ENCODE measurements around the gene RPL35. TPM values are rescaled to one million over a fixed set of nuclear protein-coding genes. Genes with fewer than 3 reads are reported as not detected.

RPL35 gene
- polyA plus RNA-seq, 1 of the 3 experiments (the other 2 are of a cell fraction): 5,348 TPM

DNA sequence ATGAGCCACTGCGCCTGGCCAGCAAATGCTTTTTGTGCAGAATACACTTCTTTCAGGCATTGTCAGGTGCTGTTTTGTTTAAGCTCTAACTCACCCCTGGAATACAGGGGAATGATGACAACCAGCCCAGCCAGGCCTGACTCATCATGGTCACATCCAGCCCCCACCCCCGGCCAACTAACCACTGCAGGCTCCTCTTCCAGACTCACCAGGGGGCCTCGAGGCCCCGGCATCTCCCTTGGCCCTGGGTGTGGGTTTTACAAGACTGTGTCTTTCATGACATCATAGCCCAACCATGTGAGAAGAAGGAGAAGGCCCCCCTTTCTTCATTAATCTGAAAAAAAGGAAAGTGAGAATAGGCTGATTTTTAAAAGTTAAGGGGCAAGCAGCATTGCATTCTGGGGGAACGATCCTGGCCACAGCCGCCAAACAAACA is 49.3 kb downstream of the RPL35 start:
- no peak overlapping the region for H3K4me3 ChIP-seq (ENCODE audit: low read depth in 2 of 2, low read length in 1 of 2)
- WGBS (ENCODE audit: low lambda C conversion rate): 28% methylated on average over 6 of the region's 6 CpGs
- peak overlapping the region in 1 of 2 experiments; percentile 72; a peak in 2 of 4 replicates for H3K27ac ChIP-seq (ENCODE audit: low read depth in 2 of 2, low read length in 1 of 2)
- peak overlapping the region; percentile 6; the same call in 1 of the 2 replicates for H3K9ac ChIP-seq
- no peaks in the 10 kb centered on the region for H3K36me3 ChIP-seq (replicated peaks in 1 of 2; ENCODE audit: control insufficient read depth in 1 of 2, insufficient read depth in 2 of 2, low read length in 1 of 2)
- no peak overlapping the region for H2AFZ ChIP-seq (ENCODE audit: low read depth)
- H3K4me2 ChIP-seq: peak overlapping the region; percentile 55; the same call in 1 of the 2 replicates
- POLR2A ChIA-PET: no interaction called here
- H3K27me3 ChIP-seq (ENCODE audit: insufficient read depth): no peaks in the 10 kb centered on the region
- H4K20me1 ChIP-seq (ENCODE audit: insufficient read depth): no peaks in the 10 kb centered on the region
- no peaks in the 10 kb centered on the region for H3K9me2 ChIP-seq
- CTCF ChIA-PET: interaction anchor here (0.9 to 3.3 kb wide), 5 partner anchors 35 to 41 kb away, joined by 3 to 22 read pairs (median 9); partner anchors contain the start of genes NR6A1, OLFML2A and WDR38
- no peaks in the 10 kb centered on the region for H3K79me2 ChIP-seq (ENCODE audit: insufficient read depth)
- H3F3A ChIP-seq (replicated peaks; ENCODE audit: insufficient read depth): peaks cover 24% of the 10 kb centered on the region
- H3K9me3 ChIP-seq: no peaks in the 10 kb centered on the region
- peaks cover 0 to 25% of the 10 kb centered on the region in 2 experiments; a peak in 3 of 4 replicates for H3K4me1 ChIP-seq (ENCODE audit: control insufficient read depth in 1 of 2, insufficient read depth in 2 of 2, low read depth in 1 of 2, low read length in 1 of 2)
- DNase-seq: peak; percentile 51
- TF ChIP-seq MXI1 (IDR thresholded peaks at IDR 0.05; ENCODE audit: low read depth, low read length) (no peak), FOXJ3 (CRISPR knock-in tag; IDR thresholded peaks at IDR 0.05) (no peak), MEF2A (IDR thresholded peaks at IDR 0.05; ENCODE audit: borderline replicate concordance, low read depth) (peak; percentile 69; the same call in 1 of the 2 replicates), EP300 (IDR thresholded peaks at IDR 0.05; ENCODE audit: borderline replicate concordance in 1 of 2, low read depth in 1 of 2, low read length in 1 of 2) (peak in 1 of 2 experiments; percentile 82; a peak in 2 of 4 replicates), TEAD4 (IDR thresholded peaks at IDR 0.05; ENCODE audit: borderline replicate concordance, insufficient read depth) (peak; percentile 69), EZH2phosphoT487 (IDR thresholded peaks at IDR 0.05; ENCODE audit: borderline replicate concordance, low read depth) (no peak), ELF1 (IDR thresholded peaks at IDR 0.05) (no peak), NFIC (IDR thresholded peaks at IDR 0.05; ENCODE audit: borderline replicate concordance) (peak; percentile 88), POLR2AphosphoS5 (IDR thresholded peaks at IDR 0.05; ENCODE audit: low read depth, low read length) (peak; percentile 44; the same call in 1 of the 2 replicates), FOSL2 (IDR thresholded peaks at IDR 0.05; ENCODE audit: borderline replicate concordance, low read depth) (peak; percentile 97), RCOR1 (IDR thresholded peaks at IDR 0.05; ENCODE audit: low read length) (no peak), CHD2 (IDR thresholded peaks at IDR 0.05; ENCODE audit: low read length, partially characterized antibody) (no peak), SMC3 (IDR thresholded peaks at IDR 0.05; ENCODE audit: low read depth, low read length) (no peak), GABPA (IDR thresholded peaks at IDR 0.05; ENCODE audit: low read depth) (no peak), RFX5 (IDR thresholded peaks at IDR 0.05; ENCODE audit: low read length) (no peak), TCF12 (IDR thresholded peaks at IDR 0.05) (peak; percentile 92), TAF1 (IDR thresholded peaks at IDR 0.05; ENCODE audit: borderline replicate concordance, low read depth, low read length) (no peak), NRF1 (IDR thresholded peaks at IDR 0.05; ENCODE audit: low read depth, low read length) (no peak), RXRA (IDR thresholded peaks at IDR 0.05; ENCODE audit: borderline replicate concordance, low read depth) (peak; percentile 61; the same call in 1 of the 2 replicates), JUND (IDR thresholded peaks at IDR 0.05) (peak; percentile 89), RAD21 (IDR thresholded peaks at IDR 0.05; ENCODE audit: low read length) (no peak)
- TF ChIP-seq, protein P1, sequence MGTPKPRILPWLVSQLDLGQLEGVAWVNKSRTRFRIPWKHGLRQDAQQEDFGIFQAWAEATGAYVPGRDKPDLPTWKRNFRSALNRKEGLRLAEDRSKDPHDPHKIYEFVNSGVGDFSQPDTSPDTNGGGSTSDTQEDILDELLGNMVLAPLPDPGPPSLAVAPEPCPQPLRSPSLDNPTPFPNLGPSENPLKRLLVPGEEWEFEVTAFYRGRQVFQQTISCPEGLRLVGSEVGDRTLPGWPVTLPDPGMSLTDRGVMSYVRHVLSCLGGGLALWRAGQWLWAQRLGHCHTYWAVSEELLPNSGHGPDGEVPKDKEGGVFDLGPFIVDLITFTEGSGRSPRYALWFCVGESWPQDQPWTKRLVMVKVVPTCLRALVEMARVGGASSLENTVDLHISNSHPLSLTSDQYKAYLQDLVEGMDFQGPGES (IDR thresholded peaks at IDR 0.05; ENCODE audit: low read depth, low read length): no peak
- TF ChIP-seq, protein P2, sequence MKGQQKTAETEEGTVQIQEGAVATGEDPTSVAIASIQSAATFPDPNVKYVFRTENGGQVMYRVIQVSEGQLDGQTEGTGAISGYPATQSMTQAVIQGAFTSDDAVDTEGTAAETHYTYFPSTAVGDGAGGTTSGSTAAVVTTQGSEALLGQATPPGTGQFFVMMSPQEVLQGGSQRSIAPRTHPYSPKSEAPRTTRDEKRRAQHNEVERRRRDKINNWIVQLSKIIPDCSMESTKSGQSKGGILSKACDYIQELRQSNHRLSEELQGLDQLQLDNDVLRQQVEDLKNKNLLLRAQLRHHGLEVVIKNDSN (IDR thresholded peaks at IDR 0.05; ENCODE audit: borderline replicate concordance, low read depth): no peak
- TF ChIP-seq, protein P3, sequence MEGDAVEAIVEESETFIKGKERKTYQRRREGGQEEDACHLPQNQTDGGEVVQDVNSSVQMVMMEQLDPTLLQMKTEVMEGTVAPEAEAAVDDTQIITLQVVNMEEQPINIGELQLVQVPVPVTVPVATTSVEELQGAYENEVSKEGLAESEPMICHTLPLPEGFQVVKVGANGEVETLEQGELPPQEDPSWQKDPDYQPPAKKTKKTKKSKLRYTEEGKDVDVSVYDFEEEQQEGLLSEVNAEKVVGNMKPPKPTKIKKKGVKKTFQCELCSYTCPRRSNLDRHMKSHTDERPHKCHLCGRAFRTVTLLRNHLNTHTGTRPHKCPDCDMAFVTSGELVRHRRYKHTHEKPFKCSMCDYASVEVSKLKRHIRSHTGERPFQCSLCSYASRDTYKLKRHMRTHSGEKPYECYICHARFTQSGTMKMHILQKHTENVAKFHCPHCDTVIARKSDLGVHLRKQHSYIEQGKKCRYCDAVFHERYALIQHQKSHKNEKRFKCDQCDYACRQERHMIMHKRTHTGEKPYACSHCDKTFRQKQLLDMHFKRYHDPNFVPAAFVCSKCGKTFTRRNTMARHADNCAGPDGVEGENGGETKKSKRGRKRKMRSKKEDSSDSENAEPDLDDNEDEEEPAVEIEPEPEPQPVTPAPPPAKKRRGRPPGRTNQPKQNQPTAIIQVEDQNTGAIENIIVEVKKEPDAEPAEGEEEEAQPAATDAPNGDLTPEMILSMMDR (IDR thresholded peaks at IDR 0.05): 0 out of 2 replicates have a peak, but pooled peaks have one; percentile 13
- TF ChIP-seq, protein P4, sequence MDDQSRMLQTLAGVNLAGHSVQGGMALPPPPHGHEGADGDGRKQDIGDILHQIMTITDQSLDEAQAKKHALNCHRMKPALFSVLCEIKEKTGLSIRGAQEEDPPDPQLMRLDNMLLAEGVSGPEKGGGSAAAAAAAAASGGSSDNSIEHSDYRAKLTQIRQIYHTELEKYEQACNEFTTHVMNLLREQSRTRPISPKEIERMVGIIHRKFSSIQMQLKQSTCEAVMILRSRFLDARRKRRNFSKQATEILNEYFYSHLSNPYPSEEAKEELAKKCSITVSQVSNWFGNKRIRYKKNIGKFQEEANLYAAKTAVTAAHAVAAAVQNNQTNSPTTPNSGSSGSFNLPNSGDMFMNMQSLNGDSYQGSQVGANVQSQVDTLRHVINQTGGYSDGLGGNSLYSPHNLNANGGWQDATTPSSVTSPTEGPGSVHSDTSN (IDR thresholded peaks at IDR 0.05): peak; percentile 74
- TF ChIP-seq, protein P5, sequence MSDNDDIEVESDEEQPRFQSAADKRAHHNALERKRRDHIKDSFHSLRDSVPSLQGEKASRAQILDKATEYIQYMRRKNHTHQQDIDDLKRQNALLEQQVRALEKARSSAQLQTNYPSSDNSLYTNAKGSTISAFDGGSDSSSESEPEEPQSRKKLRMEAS (IDR thresholded peaks at IDR 0.05; ENCODE audit: low read depth): peak; percentile 49
- TF ChIP-seq, protein P6, sequence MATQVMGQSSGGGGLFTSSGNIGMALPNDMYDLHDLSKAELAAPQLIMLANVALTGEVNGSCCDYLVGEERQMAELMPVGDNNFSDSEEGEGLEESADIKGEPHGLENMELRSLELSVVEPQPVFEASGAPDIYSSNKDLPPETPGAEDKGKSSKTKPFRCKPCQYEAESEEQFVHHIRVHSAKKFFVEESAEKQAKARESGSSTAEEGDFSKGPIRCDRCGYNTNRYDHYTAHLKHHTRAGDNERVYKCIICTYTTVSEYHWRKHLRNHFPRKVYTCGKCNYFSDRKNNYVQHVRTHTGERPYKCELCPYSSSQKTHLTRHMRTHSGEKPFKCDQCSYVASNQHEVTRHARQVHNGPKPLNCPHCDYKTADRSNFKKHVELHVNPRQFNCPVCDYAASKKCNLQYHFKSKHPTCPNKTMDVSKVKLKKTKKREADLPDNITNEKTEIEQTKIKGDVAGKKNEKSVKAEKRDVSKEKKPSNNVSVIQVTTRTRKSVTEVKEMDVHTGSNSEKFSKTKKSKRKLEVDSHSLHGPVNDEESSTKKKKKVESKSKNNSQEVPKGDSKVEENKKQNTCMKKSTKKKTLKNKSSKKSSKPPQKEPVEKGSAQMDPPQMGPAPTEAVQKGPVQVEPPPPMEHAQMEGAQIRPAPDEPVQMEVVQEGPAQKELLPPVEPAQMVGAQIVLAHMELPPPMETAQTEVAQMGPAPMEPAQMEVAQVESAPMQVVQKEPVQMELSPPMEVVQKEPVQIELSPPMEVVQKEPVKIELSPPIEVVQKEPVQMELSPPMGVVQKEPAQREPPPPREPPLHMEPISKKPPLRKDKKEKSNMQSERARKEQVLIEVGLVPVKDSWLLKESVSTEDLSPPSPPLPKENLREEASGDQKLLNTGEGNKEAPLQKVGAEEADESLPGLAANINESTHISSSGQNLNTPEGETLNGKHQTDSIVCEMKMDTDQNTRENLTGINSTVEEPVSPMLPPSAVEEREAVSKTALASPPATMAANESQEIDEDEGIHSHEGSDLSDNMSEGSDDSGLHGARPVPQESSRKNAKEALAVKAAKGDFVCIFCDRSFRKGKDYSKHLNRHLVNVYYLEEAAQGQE (IDR thresholded peaks at IDR 0.05; ENCODE audit: low read depth, low read length): 0 out of 2 replicates have a peak, but pooled peaks have one; percentile 41

Data from SK-N-SH (cell line).